ENCODE measurements around the gene SERPINB12. TPM values are rescaled to one million over a fixed set of nuclear protein-coding genes. Genes with fewer than 3 reads are reported as not detected.

Gene SERPINB12
- total and polyA plus RNA-seq, 7 donors = not detected

DNA sequence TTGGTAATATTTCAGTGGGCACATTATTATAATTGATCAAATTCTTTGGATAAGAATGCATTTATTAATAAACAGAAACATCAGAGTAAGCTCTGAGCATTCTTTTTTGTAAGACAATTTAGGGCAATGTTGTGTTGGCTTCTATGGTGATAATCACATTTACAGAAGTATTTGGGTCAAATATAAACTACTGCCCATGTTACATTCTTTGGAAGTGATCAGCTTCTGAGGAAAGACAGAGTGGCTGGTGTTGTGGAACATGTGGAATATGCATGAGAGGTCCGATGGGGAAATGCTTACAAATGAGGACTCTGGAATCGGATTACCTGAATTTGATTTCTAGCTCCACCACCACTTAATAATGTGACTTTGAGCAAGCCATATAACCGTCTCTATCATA is 64.4 kb downstream of the SERPINB12 start:
- DNase-seq (no peak), ATAC-seq (no peak)
- Histone ChIP-seq H3K4me3 (no peak overlapping the region), H3K36me3 (ENCODE audit: insufficient read depth in 1 of 2, low read depth in 1 of 2) (no peaks in the 10 kb centered on the region), H3K4me1 (no peaks in the 10 kb centered on the region), H3K27me3 (ENCODE audit: insufficient read depth in 3 of 3, low read length in 2 of 3) (no peaks in the 10 kb centered on the region), H3K9me3 (no peaks in the 10 kb centered on the region), H3K27ac (no peak overlapping the region)
- WGBS, 3 donors = 65 to 73% (median 68%) methylated on average over 3 of the region's 3 CpGs
- intact Hi-C loops (cut with DNase I) = no loop called here
- TF ChIP-seq, protein P1, sequence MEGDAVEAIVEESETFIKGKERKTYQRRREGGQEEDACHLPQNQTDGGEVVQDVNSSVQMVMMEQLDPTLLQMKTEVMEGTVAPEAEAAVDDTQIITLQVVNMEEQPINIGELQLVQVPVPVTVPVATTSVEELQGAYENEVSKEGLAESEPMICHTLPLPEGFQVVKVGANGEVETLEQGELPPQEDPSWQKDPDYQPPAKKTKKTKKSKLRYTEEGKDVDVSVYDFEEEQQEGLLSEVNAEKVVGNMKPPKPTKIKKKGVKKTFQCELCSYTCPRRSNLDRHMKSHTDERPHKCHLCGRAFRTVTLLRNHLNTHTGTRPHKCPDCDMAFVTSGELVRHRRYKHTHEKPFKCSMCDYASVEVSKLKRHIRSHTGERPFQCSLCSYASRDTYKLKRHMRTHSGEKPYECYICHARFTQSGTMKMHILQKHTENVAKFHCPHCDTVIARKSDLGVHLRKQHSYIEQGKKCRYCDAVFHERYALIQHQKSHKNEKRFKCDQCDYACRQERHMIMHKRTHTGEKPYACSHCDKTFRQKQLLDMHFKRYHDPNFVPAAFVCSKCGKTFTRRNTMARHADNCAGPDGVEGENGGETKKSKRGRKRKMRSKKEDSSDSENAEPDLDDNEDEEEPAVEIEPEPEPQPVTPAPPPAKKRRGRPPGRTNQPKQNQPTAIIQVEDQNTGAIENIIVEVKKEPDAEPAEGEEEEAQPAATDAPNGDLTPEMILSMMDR (IDR thresholded peaks at IDR 0.05) = no peak

DNA sequence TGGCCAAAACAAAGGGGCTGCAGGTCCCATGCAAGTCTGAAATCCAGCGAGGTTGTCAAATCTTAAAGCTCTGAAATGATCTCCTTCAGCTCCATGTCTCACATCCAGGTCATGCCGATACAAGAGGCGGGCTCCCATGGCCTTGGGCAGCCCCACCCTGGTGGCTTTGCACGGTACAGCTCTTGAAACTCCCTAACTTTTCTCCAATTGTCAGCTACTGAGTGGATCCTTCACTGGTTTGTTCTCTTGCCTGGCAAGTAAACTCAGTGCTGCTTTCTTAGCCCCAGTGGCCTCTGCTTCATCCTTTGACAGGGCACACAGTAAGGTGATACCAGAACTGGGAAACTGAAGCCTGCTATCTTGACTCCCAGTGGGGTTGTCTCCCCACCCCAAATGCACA is 71.3 kb downstream of the SERPINB12 start:
- no peak for ATAC-seq
- H3K4me1 ChIP-seq = no peaks in the 10 kb centered on the region
- no peaks in the 10 kb centered on the region for H3K9me3 ChIP-seq
- H3K4me3 ChIP-seq = no peak overlapping the region
- intact Hi-C loops (cut with DNase I) = no loop called here
- H3K27me3 ChIP-seq (ENCODE audit: insufficient read depth in 3 of 3, low read length in 2 of 3) = no peaks in the 10 kb centered on the region
- no peak for DNase-seq
- 83 to 88% (median 85%) methylated on average over 4 of the region's 4 CpGs for WGBS, 3 donors
- H3K36me3 ChIP-seq (ENCODE audit: insufficient read depth in 1 of 2, low read depth in 1 of 2) = no peaks in the 10 kb centered on the region
- H3K27ac ChIP-seq = no peak overlapping the region
- TF ChIP-seq, protein P1 (IDR thresholded peaks at IDR 0.05) = no peak

DNA sequence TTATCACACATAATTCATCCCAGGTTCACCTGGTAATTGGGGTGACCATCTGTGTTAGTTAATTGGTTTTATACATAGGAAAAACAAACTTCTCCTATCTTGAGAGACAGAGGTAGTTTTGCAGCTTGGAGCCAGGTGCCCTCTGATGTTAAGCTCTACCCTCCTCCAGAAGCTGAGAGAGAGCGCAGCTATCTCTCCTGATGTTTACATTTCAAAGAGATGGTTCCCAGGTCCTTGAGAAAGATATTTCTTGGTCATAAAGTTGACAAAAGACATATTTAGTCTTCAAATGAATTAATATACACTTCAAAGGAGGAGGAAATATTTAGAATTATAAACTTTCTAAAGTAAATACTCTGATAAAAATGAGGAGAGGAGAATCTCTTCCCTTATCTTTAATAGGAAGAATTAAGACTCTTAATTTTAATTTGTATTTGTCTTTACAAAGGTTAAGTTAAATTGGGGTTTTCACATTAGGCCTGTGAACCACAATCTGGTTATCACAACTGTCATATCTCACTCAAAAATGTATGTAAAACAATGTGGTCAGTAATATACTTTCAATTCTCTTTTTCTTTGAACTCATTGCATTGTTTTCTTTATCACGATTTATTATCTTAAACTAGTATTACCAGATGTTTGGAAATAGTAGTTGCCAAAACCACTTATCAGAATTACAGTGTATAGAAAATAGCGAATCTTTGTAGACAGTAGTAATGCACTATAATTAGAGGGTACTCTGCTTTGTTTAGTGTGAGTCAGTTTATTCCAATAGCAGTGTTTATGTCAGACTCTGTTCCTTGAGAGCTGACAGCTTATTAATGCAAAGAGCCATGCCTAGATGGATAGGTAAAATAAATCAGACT is 75.1 kb downstream of the SERPINB12 start:
- TF ChIP-seq, protein P1 (IDR thresholded peaks at IDR 0.05) = no peak
- H3K9me3 ChIP-seq = no peaks in the 10 kb centered on the region
- H3K4me3 ChIP-seq = no peak overlapping the region
- no peaks in the 10 kb centered on the region for H3K4me1 ChIP-seq
- intact Hi-C loops (cut with DNase I) = no loop called here
- no peaks in the 10 kb centered on the region for H3K36me3 ChIP-seq (ENCODE audit: insufficient read depth in 1 of 2, low read depth in 1 of 2)
- WGBS, 3 donors = 55 to 64% (median 61%) methylated on average over 3 of the region's 3 CpGs
- H3K27me3 ChIP-seq (ENCODE audit: insufficient read depth in 3 of 3, low read length in 2 of 3) = no peaks in the 10 kb centered on the region
- no peak overlapping the region for H3K27ac ChIP-seq
- DNase-seq (no peak), ATAC-seq (no peak)

DNA sequence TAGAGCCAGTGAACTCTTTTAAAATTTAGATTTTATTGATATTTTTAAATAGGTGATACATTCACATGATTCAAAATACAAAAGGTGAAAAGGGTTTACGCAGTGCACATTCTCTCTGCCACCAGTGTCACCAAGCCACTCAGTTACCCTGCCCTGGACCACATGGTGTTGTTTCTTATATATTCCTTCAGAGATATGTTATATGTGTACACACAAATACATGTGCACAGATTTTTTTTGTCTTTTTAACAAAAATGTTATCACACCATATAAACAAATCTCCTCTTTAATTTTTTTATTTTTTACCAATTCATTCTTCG is 75.7 kb downstream of the SERPINB12 start:
- no peak overlapping the region for H3K4me3 ChIP-seq
- 89 to 96% (median 94%) methylated on average over 2 of the region's 2 CpGs for WGBS, 3 donors
- no peaks in the 10 kb centered on the region for H3K36me3 ChIP-seq (ENCODE audit: insufficient read depth in 1 of 2, low read depth in 1 of 2)
- no peaks in the 10 kb centered on the region for H3K27me3 ChIP-seq (ENCODE audit: insufficient read depth in 3 of 3, low read length in 2 of 3)
- no peaks in the 10 kb centered on the region for H3K4me1 ChIP-seq
- intact Hi-C loops (cut with DNase I) = no loop called here
- TF ChIP-seq, protein P1 (IDR thresholded peaks at IDR 0.05) = no peak
- DNase-seq = no peak
- no peak overlapping the region for H3K27ac ChIP-seq
- no peaks in the 10 kb centered on the region for H3K9me3 ChIP-seq
- ATAC-seq = no peak

Other genes starting within 250 kb of the SERPINB12 start
- 10 to 100 TPM in 2 of 4 donors, 1 to 10 TPM in 2; 8.9 to 27.0 (median 14.5) TPM for gene BCL2, start 222.6 kb upstream of the SERPINB12 start, total RNA-seq
- gene BCL2, start 222.6 kb upstream of the SERPINB12 start, polyA plus RNA-seq = 1 to 10 TPM; 1.1 to 8.3 (median 4.1) TPM
- gene KDSR, start 175.2 kb upstream of the SERPINB12 start, total RNA-seq = 10 to 100 TPM; 17.6 to 33.0 (median 25.6) TPM
- gene KDSR, start 175.2 kb upstream of the SERPINB12 start, polyA plus RNA-seq = 10 to 100 TPM; 10.4 to 23.9 (median 11.4) TPM
- 10 to 100 TPM; 17.7 to 24.8 (median 20.9) TPM for gene VPS4B, start 119.9 kb upstream of the SERPINB12 start, total RNA-seq
- gene VPS4B, start 119.9 kb upstream of the SERPINB12 start, polyA plus RNA-seq = 10 to 100 TPM in 1 of 3 donors, 1 to 10 TPM in 2; 8.4 to 17.9 (median 9.0) TPM
- gene SERPINB5, start 65.4 kb upstream of the SERPINB12 start, total RNA-seq = not detected
- gene SERPINB5, start 65.4 kb upstream of the SERPINB12 start, polyA plus RNA-seq = under 1 TPM in 2 of 3 donors, not detected in 1; 0.03 TPM
- not detected for gene SERPINB13, start 45.0 kb downstream of the SERPINB12 start, total RNA-seq
- gene SERPINB13, start 45.0 kb downstream of the SERPINB12 start, polyA plus RNA-seq = not detected
- gene SERPINB4, start 101.9 kb downstream of the SERPINB12 start, total RNA-seq = not detected
- gene SERPINB4, start 101.9 kb downstream of the SERPINB12 start, polyA plus RNA-seq = under 1 TPM in 1 of 3 donors, not detected in 2; 0.04 TPM
- under 1 TPM in 1 of 4 donors, not detected in 3; 0.12 TPM for gene SERPINB3, start 119.5 kb downstream of the SERPINB12 start, total RNA-seq
- under 1 TPM; 0.03 to 0.08 (median 0.06) TPM for gene SERPINB3, start 119.5 kb downstream of the SERPINB12 start, polyA plus RNA-seq
- gene SERPINB11, start 160.6 kb downstream of the SERPINB12 start, total RNA-seq = not detected
- not detected for gene SERPINB11, start 160.6 kb downstream of the SERPINB12 start, polyA plus RNA-seq
- not detected for gene SERPINB7, start 233.0 kb downstream of the SERPINB12 start, total RNA-seq
- not detected for gene SERPINB7, start 233.0 kb downstream of the SERPINB12 start, polyA plus RNA-seq